NCI-H2196 treated with DMSO at 0.1 percent for 48 hours (cell line): ENCODE measurements around the gene KLHL28.
"Not testable (repeated sequence)": the region's sequence is repeated elsewhere in the genome, so short reads cannot be mapped to it uniquely, and the experiment has no call there.

Experiments used
- DNase-seq: peaks from one replicate; lab custom pipeline; 2025; ENCODE audit not compliant: unreplicated experiment; lab: John Stamatoyannopoulos, UW

Gene KLHL28

GRCh38 chr14:44897845-44898151 lies 63.9 kb downstream of the KLHL28 start:
- DNase-seq = no peak

GRCh38 chr14:44897041-44897844 lies 64.5 kb downstream of the KLHL28 start:
- DNase-seq = peak; percentile 94

- no peak for DNase-seq
Observed at GRCh38 chr14:44896275-44897040, 65.3 kb downstream of the KLHL28 start.

GRCh38 chr14:44895716-44896115 lies 66.0 kb downstream of the KLHL28 start:
- DNase-seq = no peak

GRCh38 chr14:44893535-44893934 lies 68.2 kb downstream of the KLHL28 start:
- DNase-seq = no peak

GRCh38 chr14:44891726-44892372 lies 69.9 kb downstream of the KLHL28 start:
- not testable (repeated sequence) for DNase-seq

GRCh38 chr14:44889595-44890471 lies 71.9 kb downstream of the KLHL28 start:
- DNase-seq = no peak

GRCh38 chr14:44887596-44887955 lies 74.2 kb downstream of the KLHL28 start:
- DNase-seq = no peak

GRCh38 chr14:44886860-44887595 lies 74.7 kb downstream of the KLHL28 start:
- DNase-seq = no peak

- no peak for DNase-seq
Observed at GRCh38 chr14:44880791-44881190, 81.0 kb downstream of the KLHL28 start.
